Activated naive CD4-positive, alpha-beta T cell treated with anti-CD3 and anti-CD28 coated beads, Interleukin-2, amount 50 U/mL, for 72 hours (primary cell): ENCODE data around the gene MEF2B. TPM values are rescaled to one million over a fixed set of nuclear protein-coding genes. Genes with fewer than 3 reads are reported as not detected.
"Not testable (repeated sequence)": the region's sequence is repeated elsewhere in the genome, so short reads cannot be mapped to it uniquely, and the experiment has no call there.

ENCODE experiments used
- ATAC-seq, 2 donors: fragments of 150-1000 bp; cut with Tn5 transposase; 2 replicates each; pipeline ENCODE4 v1.10.0; 2021; ENCODE audit warnings: mild to moderate bottlenecking in 2 of 2, moderate library complexity in 2 of 2
- DNase-seq, 2 donors: peaks; one replicate each; pipeline ENCODE4 v3.0.0; 2021 to 2022; ENCODE audit warnings: low spot score in 2 of 2
- H3K27ac Mint-ChIP-seq, 2 donors: one replicate each; pipeline ENCODE4 v1.8.0; 2022; ENCODE audit warnings: mild to moderate bottlenecking in 2 of 2, mixed read lengths in 2 of 2
- H3K36me3 Mint-ChIP-seq, 2 donors: one replicate each; pipeline ENCODE4 v1.8.0; 2022; ENCODE audit warnings: mixed read lengths in 2 of 2
- H3K9me3 Mint-ChIP-seq, 2 donors: one replicate each; pipeline ENCODE4 v1.8.0; 2022; ENCODE audit warnings: mixed read lengths in 2 of 2
- total RNA-seq, 2 donors: library from RNA; stranded (reverse); gene quantifications; one replicate each; pipeline ENCODE4 v1.2.3, GENCODE V29; 2022

Gene MEF2B
- total RNA-seq, 2 donors from 2014 or later, result 2.4 to 3.4 TPM

GRCh38 chr19:19103167-19103566, 66.9 kb downstream of the MEF2B start:
- no peak for ATAC-seq
- no peak for DNase-seq
- no peaks in the 10 kb centered on the region for H3K36me3 Mint-ChIP-seq
- no peak overlapping the region for H3K27ac Mint-ChIP-seq
- H3K9me3 Mint-ChIP-seq, result no peaks in the 10 kb centered on the region

- not testable (repeated sequence) for H3K9me3 Mint-ChIP-seq, ATAC-seq, H3K36me3 Mint-ChIP-seq, DNase-seq, H3K27ac Mint-ChIP-seq
Measured at GRCh38 chr19:19102566-19102965, 67.5 kb downstream of the MEF2B start.

- no peak for DNase-seq
- no peaks in the 10 kb centered on the region for H3K9me3 Mint-ChIP-seq
Measured at GRCh38 chr19:19101540-19101939, 68.5 kb downstream of the MEF2B start.

GRCh38 chr19:19098703-19099632, 71.1 kb downstream of the MEF2B start:
- ATAC-seq, result no peak
- Mint-ChIP-seq H3K9me3 (no peaks in the 10 kb centered on the region), H3K27ac (no peak overlapping the region), H3K36me3 (no peaks in the 10 kb centered on the region)
- DNase-seq, result no peak

More at GRCh38 chr19:19101540-19101939, 68.5 kb downstream of the MEF2B start:
- ATAC-seq, result no peak
- Mint-ChIP-seq H3K27ac (no peak overlapping the region), H3K36me3 (no peaks in the 10 kb centered on the region)

- DNase-seq (no peak), ATAC-seq (no peak)
- H3K9me3 Mint-ChIP-seq, result no peaks in the 10 kb centered on the region
- H3K36me3 Mint-ChIP-seq, result no peaks in the 10 kb centered on the region
- H3K27ac Mint-ChIP-seq, result no peak overlapping the region
Measured at GRCh38 chr19:19098084-19098702, 71.9 kb downstream of the MEF2B start.

- Mint-ChIP-seq H3K36me3 (no peaks in the 10 kb centered on the region), H3K9me3 (no peaks in the 10 kb centered on the region), H3K27ac (no peak overlapping the region)
- no peak for DNase-seq
- ATAC-seq, result no peak
Measured at GRCh38 chr19:19096641-19097627, 73.1 kb downstream of the MEF2B start.

- Mint-ChIP-seq H3K27ac (no peak overlapping the region), H3K9me3 (no peaks in the 10 kb centered on the region), H3K36me3 (no peaks in the 10 kb centered on the region)
- ATAC-seq (no peak), DNase-seq (no peak)
Measured at GRCh38 chr19:19095691-19096090, 74.4 kb downstream of the MEF2B start.

Other genes with a start within 250 kb of the MEF2B start
- gene HOMER3, start 229.0 kb downstream of the MEF2B start, total RNA-seq, result 1 to 10 TPM in 1 of 2 donors, under 1 TPM in 1; 0.36 to 1.0 TPM
- 100 to 1,000 TPM; 119 to 248 TPM for gene SUGP2, start 136.7 kb downstream of the MEF2B start, total RNA-seq
- gene ARMC6, start 136.7 kb downstream of the MEF2B start, total RNA-seq, result 10 to 100 TPM; 22.4 to 34.8 TPM
- 10 to 100 TPM; 15.1 to 19.2 TPM for gene SLC25A42, start 106.3 kb downstream of the MEF2B start, total RNA-seq
- 10 to 100 TPM; 22.9 to 28.2 TPM for gene TMEM161A, start 31.8 kb downstream of the MEF2B start, total RNA-seq
- gene BORCS8, start 21.9 kb upstream of the MEF2B start, total RNA-seq, result 10 to 100 TPM; 11.6 to 26.9 TPM
- 100 to 1,000 TPM in 1 of 2 donors, 10 to 100 TPM in 1; 88.2 to 122 TPM for gene RFXANK, start 22.0 kb upstream of the MEF2B start, total RNA-seq
- 10 to 100 TPM; 34.4 to 38.6 TPM for gene NR2C2AP, start 33.2 kb upstream of the MEF2B start, total RNA-seq
- gene NCAN, start 41.7 kb upstream of the MEF2B start, total RNA-seq, result not detected
- not detected for gene TM6SF2, start 103.0 kb upstream of the MEF2B start, total RNA-seq
- 10 to 100 TPM; 55.1 to 55.4 TPM for gene SUGP1, start 150.2 kb upstream of the MEF2B start, total RNA-seq
- 10 to 100 TPM; 36.0 to 62.2 TPM for gene MAU2, start 150.6 kb upstream of the MEF2B start, total RNA-seq
- gene GATAD2A, start 235.4 kb upstream of the MEF2B start, total RNA-seq, result 100 to 1,000 TPM; 122 to 134 TPM